GM23248 (cell line): ENCODE data around the gene RFT1. TPM values are rescaled to one million over a fixed set of nuclear protein-coding genes. Genes with fewer than 3 reads are reported as not detected.
A peak's percentile ranks its signal among the peaks of the same experiment; 100 is the strongest.

Experiments used
- DNase-seq: peaks from one replicate; pipeline ENCODE4 v3.0.0-alpha.2; 2015
- H2AFZ ChIP-seq: fragments of 200-600 bp; sonication (generic); 2 replicates; pipeline ENCODE4 v1.6.1; 2016; ENCODE audit warnings: antibody characterized with exemption
- H3F3A ChIP-seq: fragments of 200-600 bp; sonication (generic); 2 replicates; pipeline ENCODE4 v1.6.1; 2016; ENCODE audit warnings: mild to moderate bottlenecking, antibody characterized with exemption, mixed run types; ENCODE audit not compliant: insufficient read depth
- H3K27ac ChIP-seq: fragments of 200-600 bp; sonication (generic); 2 replicates; pipeline ENCODE4 v1.5.1; 2016; ENCODE audit warnings: mild to moderate bottlenecking
- H3K27me3 ChIP-seq: fragments of 200-600 bp; sonication (generic); replicated peaks from 2 replicates; pipeline ENCODE4 v1.6.1; 2016; ENCODE audit warnings: mild to moderate bottlenecking; ENCODE audit not compliant: insufficient read depth
- H3K36me3 ChIP-seq: fragments of 200-600 bp; sonication (generic); 2 replicates; pipeline ENCODE4 v1.6.1; 2016; ENCODE audit warnings: low read depth, mild to moderate bottlenecking
- H3K4me1 ChIP-seq: fragments of 200-600 bp; sonication (generic); 2 replicates; pipeline ENCODE4 v1.6.1; 2016; ENCODE audit warnings: mild to moderate bottlenecking; ENCODE audit not compliant: insufficient read depth
- H3K4me2 ChIP-seq: fragments of 200-600 bp; sonication (generic); one replicate; pipeline ENCODE4 v1.6.1; 2016; ENCODE audit warnings: mild to moderate bottlenecking; ENCODE audit not compliant: unreplicated experiment
- H3K4me3 ChIP-seq: fragments of 200-600 bp; sonication (generic); 2 replicates; pipeline ENCODE4 v1.5.1; 2016; ENCODE audit warnings: mild to moderate bottlenecking
- H3K79me2 ChIP-seq: fragments of 200-600 bp; sonication (generic); 2 replicates; pipeline ENCODE4 v1.6.1; 2016; ENCODE audit warnings: mild to moderate bottlenecking; ENCODE audit not compliant: insufficient read depth
- H3K9ac ChIP-seq: fragments of 200-600 bp; sonication (generic); 2 replicates; pipeline ENCODE4 v1.6.1; 2016; ENCODE audit warnings: mild to moderate bottlenecking
- H3K9me2 ChIP-seq: fragments of 200-600 bp; sonication (generic); 2 replicates; pipeline ENCODE4 v1.6.1; 2016; ENCODE audit warnings: mixed run types, mild to moderate bottlenecking, moderate library complexity; ENCODE audit not compliant: insufficient read depth
- H3K9me3 ChIP-seq: fragments of 200-600 bp; sonication (generic); one replicate; pipeline ENCODE4 v1.6.1; 2017; ENCODE audit warnings: low read depth
- H4K20me1 ChIP-seq: fragments of 200-600 bp; sonication (generic); 2 replicates; pipeline ENCODE4 v1.6.0; 2016; ENCODE audit not compliant: insufficient read depth
- EZH2 ChIP-seq: fragments of 200-600 bp; sonication (generic); IDR thresholded peaks from 2 replicates; pipeline ENCODE4 v1.6.1; 2018; ENCODE audit warnings: antibody characterized with exemption, mild to moderate bottlenecking; ENCODE audit not compliant: insufficient read depth, poor library complexity, severe bottlenecking
- EZH2phosphoT487 ChIP-seq: fragments of 200-600 bp; sonication (generic); IDR thresholded peaks from 2 replicates; pipeline ENCODE4 v1.6.1; 2018; ENCODE audit warnings: antibody characterized with exemption, moderate library complexity, mild to moderate bottlenecking, low read depth; ENCODE audit not compliant: insufficient read depth
- WGBS, 2 experiments: methylation state at CpG; one replicate each; pipeline ENCODE4 v1.1.6; 2015 to 2017; ENCODE audit warnings: low lambda C conversion rate in 2 of 2, low coverage in 1 of 2; ENCODE audit errors: missing lambda C conversion rate in 2 of 2; 5-methylcytosine and 5-hydroxymethylcytosine counted together
- in situ Hi-C: fragments of 300-500 bp; cut with MboI; formaldehyde crosslinking; loops from 2 replicates; pipeline ENCODE4 v1.15.0; 2020
- polyA plus RNA-seq: library from polyadenylated mRNA; unstranded; fragments of >200 nt; fragmentation: Nextera tagmentation; extraction: Ambion mirVana; gene quantifications from 2 replicates; pipeline ENCODE4 v1.2.1, GENCODE V29; 2016
- total RNA-seq: library from RNA; depleted of rRNA; stranded (reverse); fragments of >200 nt; shearing (Covaris generic); gene quantifications from 2 replicates; pipeline ENCODE4 v1.2.3, GENCODE V29; 2014

RFT1 gene
- total and polyA plus RNA-seq, 2 experiments from 2014 or later = 35.0 to 35.7 TPM

GRCh38 chr3:53114011-53114400, 16.2 kb downstream of the RFT1 start:
- Histone ChIP-seq H3K4me3 (no peak overlapping the region), H2AFZ (peak overlapping the region; percentile 57; the same call in 1 of the 2 replicates), H3K4me2 (no peak overlapping the region), H3K79me2 (no peaks in the 10 kb centered on the region), H3K4me1 (peaks cover 30% of the 10 kb centered on the region), H3K9me2 (no peaks in the 10 kb centered on the region), H3K27ac (peak overlapping the region; percentile 32), H3K27me3 (no peaks in the 10 kb centered on the region), H3F3A (peaks cover 39% of the 10 kb centered on the region), H3K9ac (no peak overlapping the region), H3K9me3 (no peaks in the 10 kb centered on the region), H3K36me3 (peaks cover 23% of the 10 kb centered on the region; the same call in 1 of the 2 replicates), H4K20me1 (no peaks in the 10 kb centered on the region)
- 2% methylated on average over 5 of the region's 5 CpGs for WGBS, 2 experiments
- no peak for TF ChIP-seq EZH2
- no peak for TF ChIP-seq EZH2phosphoT487
- in situ Hi-C loops = loop anchor here (10.0 kb wide), 1 partner anchor 81 kb away; no protein-coding TSS in a partner anchor
- DNase-seq = peak; percentile 86

DNA sequence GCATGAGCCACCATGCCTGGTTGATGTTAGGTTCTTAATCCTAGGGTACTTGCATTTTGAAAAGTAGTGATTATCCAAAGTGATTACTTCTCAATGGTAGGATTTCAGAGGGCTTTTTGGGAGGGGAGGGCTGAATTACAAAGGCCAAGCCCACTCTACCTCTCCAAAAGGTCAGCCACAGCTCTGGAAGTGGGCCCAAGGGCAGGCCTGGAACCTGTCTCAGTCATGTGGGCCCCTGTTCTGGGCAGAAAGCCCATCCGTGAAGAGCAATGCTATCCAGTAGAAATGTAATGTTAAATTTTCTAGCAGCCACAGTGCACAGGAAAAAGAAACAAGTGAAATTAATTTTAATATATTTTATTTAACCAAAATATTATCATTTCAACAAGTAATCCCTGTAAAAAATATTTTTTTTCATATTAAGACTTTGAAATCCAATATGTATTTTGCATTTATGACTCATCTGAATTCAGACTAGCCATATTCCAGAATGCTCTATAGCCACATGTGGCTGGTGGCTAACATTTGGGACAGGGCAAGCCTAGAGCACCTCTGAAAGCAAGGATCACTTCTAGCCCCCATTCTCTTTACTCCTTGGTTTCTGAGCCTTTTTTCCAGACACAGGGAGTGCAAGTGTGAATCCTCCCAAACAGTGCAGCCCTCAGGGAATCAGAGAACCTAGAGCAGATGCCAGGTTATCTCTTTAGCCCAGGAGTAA, 16.8 kb downstream of the RFT1 start:
- H3K4me2 ChIP-seq = no peak overlapping the region
- peak overlapping the region; percentile 57; the same call in 1 of the 2 replicates for H2AFZ ChIP-seq
- H3K79me2 ChIP-seq = no peaks in the 10 kb centered on the region
- no peak overlapping the region for H3K27ac ChIP-seq
- in situ Hi-C loops = loop anchor here (10.0 kb wide), 1 partner anchor 81 kb away; no protein-coding TSS in a partner anchor
- WGBS, 2 experiments = 74 to 82% methylated on average over 1 of the region's 1 CpG
- peaks cover 39% of the 10 kb centered on the region for H3F3A ChIP-seq
- peaks cover 33% of the 10 kb centered on the region for H3K4me1 ChIP-seq
- no peaks in the 10 kb centered on the region for H3K27me3 ChIP-seq
- no peak for TF ChIP-seq EZH2phosphoT487
- TF ChIP-seq EZH2 = no peak
- H3K9me2 ChIP-seq = no peaks in the 10 kb centered on the region
- H4K20me1 ChIP-seq = no peaks in the 10 kb centered on the region
- H3K9ac ChIP-seq = no peak overlapping the region
- peaks cover 18% of the 10 kb centered on the region; the same call in 1 of the 2 replicates for H3K36me3 ChIP-seq
- DNase-seq = no peak
- H3K9me3 ChIP-seq = no peaks in the 10 kb centered on the region
- no peak overlapping the region for H3K4me3 ChIP-seq

- Histone ChIP-seq H3K4me2 (no peak overlapping the region), H3K36me3 (peaks cover 6% of the 10 kb centered on the region; the same call in 1 of the 2 replicates), H3K27me3 (no peaks in the 10 kb centered on the region), H3K79me2 (no peaks in the 10 kb centered on the region), H3K4me3 (no peak overlapping the region), H3F3A (peaks cover 36% of the 10 kb centered on the region), H4K20me1 (no peaks in the 10 kb centered on the region), H2AFZ (no peak overlapping the region), H3K4me1 (peaks cover 33% of the 10 kb centered on the region), H3K9me2 (no peaks in the 10 kb centered on the region), H3K27ac (no peak overlapping the region), H3K9ac (no peak overlapping the region), H3K9me3 (no peaks in the 10 kb centered on the region)
- in situ Hi-C loops = loop anchor here (10.0 kb wide), 1 partner anchor 83 kb away; no protein-coding TSS in a partner anchor
- DNase-seq = no peak
- 77 to 79% methylated on average over 3 of the region's 3 CpGs for WGBS, 2 experiments
- TF ChIP-seq EZH2phosphoT487 (no peak), EZH2 (no peak)
Observed at GRCh38 chr3:53111822-53112221, 18.4 kb downstream of the RFT1 start.

DNA sequence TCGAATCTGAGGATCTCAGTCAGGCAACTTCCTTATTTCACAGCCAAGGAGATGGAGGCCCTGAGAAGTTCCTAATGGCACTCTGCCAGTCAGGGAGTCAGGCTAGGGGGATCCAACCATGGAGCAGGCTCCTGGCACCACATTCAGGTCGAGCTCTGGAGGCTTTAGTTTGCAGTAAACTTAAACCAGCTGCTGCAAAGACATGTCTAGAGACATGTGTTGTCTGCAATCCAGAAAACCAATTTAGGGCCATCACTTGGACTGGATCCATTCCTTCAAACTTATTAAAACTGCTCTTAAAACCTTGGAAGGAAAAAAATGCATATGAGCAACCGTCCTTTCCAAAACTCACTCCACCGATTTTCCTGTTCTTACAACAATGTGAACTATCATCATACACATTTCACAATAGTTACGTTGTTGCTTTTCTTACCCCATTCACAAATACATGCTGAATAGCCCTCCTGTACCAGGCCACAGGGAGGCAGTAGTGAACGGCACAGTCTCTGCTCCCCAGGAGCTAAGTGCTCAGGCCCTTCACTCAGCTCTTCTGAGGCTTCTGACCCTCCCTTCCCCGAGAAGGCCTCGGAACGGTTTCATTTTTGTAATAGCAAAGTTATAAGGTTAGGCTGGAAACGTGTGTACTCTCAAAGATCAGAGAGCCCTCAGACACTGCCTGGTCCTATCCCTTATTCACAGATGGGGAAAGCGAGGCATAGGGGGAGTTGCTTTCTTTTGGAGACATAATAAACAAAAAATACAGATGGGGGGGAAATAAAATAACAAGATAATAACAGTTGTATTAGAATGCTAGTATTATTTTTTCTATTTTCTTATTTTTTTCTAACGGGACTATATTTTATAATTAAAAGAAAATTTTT, 20.1 kb downstream of the RFT1 start:
- TF ChIP-seq EZH2phosphoT487 = no peak
- TF ChIP-seq EZH2 = no peak
- Histone ChIP-seq H3K27me3 (no peaks in the 10 kb centered on the region), H3K4me3 (0 out of 2 replicates have a peak overlapping the region, but pooled peaks have one; percentile 22), H2AFZ (peak overlapping the region; percentile 51; the same call in 1 of the 2 replicates), H3K4me1 (peaks cover 33% of the 10 kb centered on the region), H3K4me2 (peak overlapping the region; percentile 45), H3K9me3 (no peaks in the 10 kb centered on the region), H3K36me3 (no peaks in the 10 kb centered on the region; the same call in 1 of the 2 replicates), H3K27ac (peak overlapping the region; percentile 45), H4K20me1 (no peaks in the 10 kb centered on the region), H3F3A (peaks cover 20% of the 10 kb centered on the region), H3K9me2 (no peaks in the 10 kb centered on the region), H3K9ac (peak overlapping the region; percentile 47; the same call in 1 of the 2 replicates), H3K79me2 (no peaks in the 10 kb centered on the region)
- peak; percentile 84 for DNase-seq
- in situ Hi-C loops = loop anchor here (10.0 kb wide), 1 partner anchor 85 kb away; no protein-coding TSS in a partner anchor
- 21 to 23% methylated on average over 12 of the region's 12 CpGs for WGBS, 2 experiments
